Renal cortex interstitium (tissue), 15 donors: ENCODE measurements around the gene TMEM252. TPM values are rescaled to one million over a fixed set of nuclear protein-coding genes. Genes with fewer than 3 reads are reported as not detected.
A peak's percentile ranks its signal among the peaks of the same experiment; 100 is the strongest.

ENCODE experiments used
- DNase-seq, 11 donors: peaks; one replicate each; pipeline ENCODE4 v3.0.0-alpha.2; 2013; ENCODE audit warnings: low read depth in 9 of 11, low spot score in 4 of 11; ENCODE audit errors: extremely low read depth in 1 of 11
- long read RNA-seq, 16 experiments: transcript quantifications; one replicate each; lab custom pipeline, GENCODE V29; 2026
- polyA plus RNA-seq, 3 donors: library from polyadenylated mRNA; unstranded; fragments of 120-200 nt; gene quantifications; one replicate each; pipeline ENCODE4 v1.2.1, GENCODE V29; 2013; ENCODE audit not compliant: insufficient read length in 3 of 3

TMEM252 gene
- 10 to 100 TPM in 1 of 3 donors, 1 to 10 TPM in 2; 8.1 to 11.1 (median 8.6) TPM for polyA plus RNA-seq
- long read RNA-seq, donor 1, partial matches to known transcripts, result 0 of 3 reads
- long read RNA-seq, donor 1, other reads (novel, unspliced or antisense), result 0 of 3 reads
- long read RNA-seq, donor 2, partial matches to known transcripts, result 0 of 2 reads
- long read RNA-seq, donor 2, other reads (novel, unspliced or antisense), result 0 of 2 reads
- long read RNA-seq, donor 3, transcript TMEM252-201 (2 exons, 1,245 nt), result major isoform, 7 of 7 reads
- long read RNA-seq, donor 3, partial matches to known transcripts, result 0 of 7 reads
- long read RNA-seq, donor 3, other reads (novel, unspliced or antisense), result 0 of 7 reads
- long read RNA-seq, donor 4, partial matches to known transcripts, result 0 of 4 reads
- long read RNA-seq, donor 4, other reads (novel, unspliced or antisense), result 0 of 4 reads
- long read RNA-seq, donor 5, result 0 reads
- long read RNA-seq, donor 6, transcript TMEM252-201 (2 exons, 1,245 nt), result major isoform, 5 of 5 reads
- long read RNA-seq, donor 6, partial matches to known transcripts, result 0 of 5 reads
- long read RNA-seq, donor 6, other reads (novel, unspliced or antisense), result 0 of 5 reads
- long read RNA-seq, donor 7, partial matches to known transcripts, result 0 of 4 reads
- long read RNA-seq, donor 7, other reads (novel, unspliced or antisense), result 0 of 4 reads
- long read RNA-seq, donor 8, partial matches to known transcripts, result 0 of 2 reads
- long read RNA-seq, donor 8, other reads (novel, unspliced or antisense), result 0 of 2 reads
- long read RNA-seq, donor 9, partial matches to known transcripts, result 0 of 3 reads
- long read RNA-seq, donor 9, other reads (novel, unspliced or antisense), result 0 of 3 reads
- long read RNA-seq, donor 10, partial matches to known transcripts, result 0 of 1 reads
- long read RNA-seq, donor 10, other reads (novel, unspliced or antisense), result 0 of 1 reads
- long read RNA-seq, donor 11, partial matches to known transcripts, result 0 of 4 reads
- long read RNA-seq, donor 11, other reads (novel, unspliced or antisense), result 0 of 4 reads
- long read RNA-seq, donor 12, partial matches to known transcripts, result 0 of 1 reads
- long read RNA-seq, donor 12, other reads (novel, unspliced or antisense), result 0 of 1 reads
- long read RNA-seq, donor 13, result 0 reads
- long read RNA-seq, donor 14, partial matches to known transcripts, result 0 of 2 reads
- long read RNA-seq, donor 14, other reads (novel, unspliced or antisense), result 0 of 2 reads
- long read RNA-seq, donor 15, partial matches to known transcripts, result 0 of 2 reads
- long read RNA-seq, donor 15, other reads (novel, unspliced or antisense), result 0 of 2 reads
- long read RNA-seq, donor 16, transcript TMEM252-201 (2 exons, 1,245 nt), result major isoform, 5 of 5 reads
- long read RNA-seq, donor 16, partial matches to known transcripts, result 0 of 5 reads
- long read RNA-seq, donor 16, other reads (novel, unspliced or antisense), result 0 of 5 reads

- peak in 1 of 11 donors; percentile 41 for DNase-seq
Observed at GRCh38 chr9:68540712-68541535, at the start of gene TMEM252. TSS of gene TMEM252 (minus strand) at chr9:68540883. CDS start at chr9:68540814, 69 bp downstream.

DNA sequence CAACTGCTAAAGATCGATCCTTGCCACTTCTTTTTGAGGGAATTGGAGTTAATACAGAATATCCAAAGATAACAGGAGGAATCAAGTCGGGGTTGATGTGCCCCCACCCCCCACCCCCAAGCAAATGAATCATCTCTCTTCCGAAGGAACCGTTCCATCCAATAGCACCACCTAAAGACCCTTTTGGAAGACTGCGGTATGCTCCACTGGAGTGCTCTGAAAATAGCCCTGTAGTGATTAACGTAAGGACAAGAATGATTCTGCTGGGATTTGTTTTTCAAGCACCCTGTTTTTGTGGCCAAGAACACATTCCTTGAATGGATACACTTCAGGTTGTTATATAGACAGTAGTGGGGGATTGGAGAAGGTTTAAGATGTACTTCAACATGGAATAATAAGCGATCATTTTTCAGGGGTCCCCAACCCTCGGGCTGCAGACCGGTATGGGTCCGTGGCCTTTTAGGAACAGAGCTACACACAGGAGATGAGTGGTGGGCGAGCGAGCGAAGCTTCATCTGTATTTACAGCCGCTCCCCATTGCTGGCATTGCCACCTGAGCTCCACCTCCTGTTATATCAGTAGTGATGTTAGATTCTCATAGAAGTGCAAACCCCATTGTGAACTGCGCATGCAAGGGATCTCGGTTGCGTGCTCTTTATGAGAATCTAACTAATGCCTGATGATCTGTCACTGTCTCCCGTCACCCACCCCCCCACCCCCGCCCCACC lies 44.5 kb upstream of the TMEM252 start:
- DNase-seq, result no peak

- DNase-seq, result peak; percentile 81 to 93 (median 86)
Observed at GRCh38 chr9:68584189-68585033, 43.7 kb upstream of the TMEM252 start.

GRCh38 chr9:68581696-68582095 lies 41.0 kb upstream of the TMEM252 start:
- no peak for DNase-seq

DNA sequence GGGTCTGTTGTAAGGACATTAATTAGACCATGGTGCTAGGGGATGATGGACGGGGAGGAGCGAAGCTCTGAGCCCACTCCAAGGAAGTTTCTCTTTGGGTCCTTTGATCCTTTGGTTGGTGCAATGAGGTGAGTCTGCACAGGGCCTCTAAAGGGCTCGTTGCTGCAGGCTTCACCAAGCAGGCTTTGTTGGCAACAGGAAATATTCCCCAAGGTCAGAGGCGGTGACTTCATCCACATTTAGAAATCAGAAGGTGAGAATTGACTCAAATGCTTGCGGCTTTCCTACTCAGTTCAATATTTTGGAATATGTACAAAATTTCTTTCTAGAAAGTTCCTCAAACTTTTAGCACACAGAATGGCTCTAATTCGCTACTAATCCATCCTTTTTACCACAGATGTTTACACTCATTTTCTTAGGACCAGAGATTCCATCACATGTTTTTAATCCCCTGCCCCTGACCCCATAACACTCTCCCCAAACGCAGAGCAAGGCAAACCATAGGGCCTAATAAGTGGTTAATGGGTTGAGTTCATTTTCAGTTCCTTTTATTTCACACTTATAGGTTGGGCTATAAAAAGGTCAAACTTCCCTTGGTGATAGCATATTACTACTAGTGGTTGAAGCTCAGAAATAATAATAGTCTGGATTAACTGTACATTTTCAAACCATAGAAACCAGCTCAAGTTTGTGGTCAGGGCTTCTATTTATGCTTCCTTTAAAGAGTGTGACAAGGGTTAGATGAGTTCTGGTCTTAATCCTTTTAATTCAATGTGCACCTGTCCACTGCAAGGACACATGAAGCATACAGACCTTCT lies 37.3 kb upstream of the TMEM252 start:
- DNase-seq, result no peak

DNA sequence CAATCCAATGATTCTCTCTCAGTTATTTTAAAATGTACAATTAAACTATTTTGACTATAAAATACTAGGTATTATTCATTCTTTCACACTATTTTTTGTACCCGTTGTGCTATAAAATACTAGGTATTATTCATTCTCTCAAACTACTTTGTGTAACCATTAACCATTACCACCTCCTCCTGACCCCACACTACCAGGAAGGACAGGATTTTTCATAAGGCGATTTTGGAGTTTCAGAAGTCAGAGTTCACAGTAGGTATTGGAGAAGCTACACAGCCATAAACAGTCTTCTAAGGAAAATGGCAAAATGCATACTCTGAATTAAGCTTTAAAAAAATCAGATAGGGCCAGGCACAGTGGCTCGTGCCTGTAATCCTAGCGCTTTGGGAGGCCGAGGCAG lies 35.1 kb upstream of the TMEM252 start:
- no peak for DNase-seq

DNA sequence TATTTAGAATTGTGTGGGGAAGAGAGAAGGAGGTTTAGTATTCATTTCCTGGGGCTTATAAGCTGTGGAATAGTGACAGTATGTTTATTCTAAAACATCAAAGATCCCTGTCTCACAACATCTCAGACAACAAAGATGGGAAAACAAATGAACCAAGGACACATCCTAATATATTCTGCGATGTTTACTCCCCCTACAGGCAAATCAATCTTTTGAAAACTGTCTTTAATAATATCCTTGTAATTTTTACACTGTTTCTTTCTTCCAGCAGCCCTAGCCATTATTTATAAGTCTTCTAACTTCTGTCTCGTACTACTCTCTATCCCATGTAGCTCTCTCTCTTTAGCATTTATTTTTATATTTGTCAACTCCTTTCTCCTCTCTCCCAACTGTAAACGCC lies 33.5 kb upstream of the TMEM252 start:
- DNase-seq, result no peak

GRCh38 chr9:68567565-68567964 lies 26.9 kb upstream of the TMEM252 start:
- no peak for DNase-seq

DNA sequence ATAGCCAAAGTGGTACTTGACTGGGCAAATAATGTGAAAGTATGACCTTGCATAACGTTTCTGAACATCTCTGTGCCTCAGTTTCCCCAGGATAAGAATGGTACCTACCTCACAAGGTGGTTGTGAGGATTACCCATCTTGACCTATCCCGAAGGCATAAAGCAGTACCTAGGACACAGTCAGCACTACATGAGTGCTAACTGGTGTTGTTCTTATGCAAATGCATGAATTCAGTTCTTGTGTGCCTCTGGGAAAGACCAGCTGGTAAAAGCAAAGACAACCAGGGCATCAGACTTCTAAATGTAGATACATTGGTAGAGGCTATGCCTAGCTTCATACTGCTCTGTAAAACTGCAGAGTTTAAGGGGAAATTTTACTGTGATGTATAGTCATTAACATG lies 21.8 kb upstream of the TMEM252 start:
- no peak for DNase-seq

GRCh38 chr9:68560071-68560844 lies 19.6 kb upstream of the TMEM252 start:
- DNase-seq, result no peak

GRCh38 chr9:68558545-68558944 lies 17.9 kb upstream of the TMEM252 start:
- no peak for DNase-seq

GRCh38 chr9:68555437-68556150 lies 14.9 kb upstream of the TMEM252 start:
- no peak for DNase-seq

DNA sequence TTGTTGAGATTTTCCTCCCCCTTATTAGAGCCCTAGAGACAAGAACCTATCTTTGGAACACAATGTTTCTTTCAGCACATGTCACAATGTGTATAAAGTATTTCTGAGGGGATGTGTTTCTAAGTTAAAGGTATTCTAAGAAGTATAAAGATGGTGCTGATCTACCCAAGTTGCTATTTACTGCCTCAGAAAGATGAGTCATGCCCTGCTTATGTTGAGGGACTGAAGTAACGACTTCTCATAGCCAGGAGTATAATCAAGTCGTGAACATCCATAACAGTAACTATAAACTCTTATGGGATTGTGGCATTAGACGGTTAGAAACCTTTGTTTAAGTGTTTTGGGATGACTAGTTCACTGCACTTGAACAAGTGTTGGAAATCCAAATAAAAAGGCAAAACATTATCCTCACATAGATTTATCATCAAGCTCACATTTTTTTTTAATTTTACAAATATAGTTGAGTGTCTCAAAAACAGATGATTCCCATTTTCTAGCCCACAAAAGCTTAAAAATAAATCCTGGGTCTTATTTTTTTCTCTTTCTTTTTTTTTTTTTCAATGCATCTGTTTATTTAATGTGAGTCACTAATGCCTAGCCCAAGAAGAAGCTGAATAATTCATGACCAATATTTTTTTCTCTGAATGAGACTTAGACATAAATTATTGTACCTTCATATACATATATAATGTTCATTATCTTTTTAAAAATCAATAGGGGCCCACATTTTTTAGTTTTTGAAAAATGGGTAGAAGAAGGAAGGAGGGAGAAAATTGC lies 12.2 kb upstream of the TMEM252 start:
- DNase-seq, result no peak

GRCh38 chr9:68551191-68551590 lies 10.5 kb upstream of the TMEM252 start:
- no peak for DNase-seq
